NCI-H187 treated with DMSO at 0.1 percent for 48 hours (cell line): Measurements from ENCODE around the gene UGT2B10.

Source experiments
- DNase-seq: peaks from one replicate; lab custom pipeline; 2025; lab: John Stamatoyannopoulos, UW

The UGT2B10 gene

DNA sequence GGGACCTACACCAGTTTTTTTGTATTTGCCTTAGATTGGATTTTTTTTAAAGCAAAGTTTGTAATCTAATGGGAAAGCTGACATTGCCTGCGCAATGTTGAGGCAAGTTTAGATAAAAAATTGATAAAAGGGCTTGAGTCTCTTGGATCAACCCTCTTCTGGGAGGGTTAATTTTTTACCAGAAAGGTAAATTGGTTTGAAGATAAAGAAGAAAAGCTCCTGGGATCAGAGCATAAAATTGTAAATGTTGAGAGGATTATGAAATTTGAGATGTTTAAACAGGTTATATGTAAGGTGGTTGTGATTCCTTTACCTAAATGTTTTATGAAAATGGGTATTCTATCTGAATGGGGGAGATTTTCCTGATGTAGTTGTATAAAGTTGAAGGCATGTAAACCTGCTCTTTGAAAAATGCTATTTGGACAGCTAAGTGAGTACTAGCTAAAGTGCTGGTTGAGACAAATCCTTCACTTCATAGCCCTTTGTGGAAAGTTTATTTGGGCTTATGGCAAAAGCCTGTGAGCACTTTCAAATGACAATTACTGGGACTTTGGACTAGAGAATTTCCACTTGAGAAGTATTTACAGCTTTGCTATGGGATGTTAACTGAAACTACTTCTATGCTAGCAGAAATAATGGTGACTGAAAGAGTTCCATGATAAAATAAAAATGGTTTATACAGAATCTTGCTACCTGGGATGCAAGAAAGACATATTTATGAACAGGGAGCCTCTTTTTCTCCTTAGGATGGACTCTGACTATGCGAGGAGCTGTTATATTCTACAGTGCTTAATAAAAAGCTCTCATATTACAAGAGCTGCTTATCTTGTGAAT lies 56.2 kb downstream of the UGT2B10 start:
- no peak for DNase-seq

DNA sequence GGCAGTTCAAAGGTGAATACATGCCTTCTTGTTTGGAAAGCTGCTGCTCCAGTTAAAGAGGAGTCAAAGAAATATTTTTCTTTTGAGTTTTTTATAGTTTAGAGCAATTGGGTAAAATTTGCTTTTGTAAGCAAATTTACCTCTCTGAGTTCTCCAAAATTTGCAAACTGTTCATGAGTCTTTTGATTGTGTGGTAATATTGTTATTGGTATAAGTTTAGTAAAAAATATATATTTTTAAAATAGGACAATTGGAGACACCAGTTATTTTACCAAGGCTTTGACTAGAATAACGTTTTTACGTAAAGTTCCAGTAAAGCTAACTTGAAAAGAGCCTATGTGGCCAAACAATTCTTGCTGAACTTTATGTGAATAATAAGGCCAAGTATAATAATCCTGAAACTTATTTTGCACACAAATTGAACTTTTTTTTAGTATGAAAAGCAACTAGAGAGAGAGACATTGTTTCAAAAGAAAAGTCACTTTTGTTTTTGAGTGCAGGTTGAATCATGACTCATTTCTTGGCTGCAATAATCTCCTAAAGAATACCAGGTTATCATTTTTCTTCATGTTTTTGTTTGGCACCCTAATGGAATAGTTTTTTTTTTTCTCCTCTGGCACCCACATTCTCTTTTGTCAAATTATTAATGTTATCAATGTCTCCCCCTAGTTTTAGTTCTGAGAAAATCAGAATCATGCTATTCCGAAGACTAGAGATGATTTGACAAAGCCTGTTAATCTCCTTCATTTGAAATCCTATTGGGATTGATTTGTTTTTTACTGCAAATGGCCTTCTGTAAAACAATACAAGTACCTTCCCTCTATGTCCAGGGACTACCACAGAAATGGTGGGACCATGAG lies 57.1 kb downstream of the UGT2B10 start:
- DNase-seq = no peak

GRCh38 chr4:68874507-68874906 lies 58.7 kb downstream of the UGT2B10 start:
- DNase-seq = no peak

- DNase-seq = no peak
Measured at GRCh38 chr4:68877555-68877954, 61.8 kb downstream of the UGT2B10 start.

DNA sequence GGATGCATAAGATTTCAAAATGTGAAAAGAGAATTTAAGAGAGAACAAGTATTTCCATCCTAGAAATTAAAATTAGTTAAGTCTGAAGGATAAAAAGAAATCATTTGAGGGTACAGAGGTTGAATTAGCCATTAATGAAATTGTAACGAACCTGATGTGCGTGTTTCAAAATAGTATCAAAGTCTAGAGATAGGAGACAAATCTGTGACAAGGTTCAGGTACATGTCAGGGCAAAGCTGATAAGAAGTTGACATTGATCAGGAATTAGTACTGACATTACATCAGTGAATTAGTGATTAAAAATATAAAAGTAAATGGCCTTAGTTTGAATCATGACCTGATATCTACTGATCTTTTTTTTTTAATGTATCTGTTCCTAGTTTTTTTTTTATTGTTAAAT lies 62.3 kb downstream of the UGT2B10 start:
- no peak for DNase-seq
